Measurements from ENCODE around the gene SLC25A13. TPM values are rescaled to one million over a fixed set of nuclear protein-coding genes. Genes with fewer than 3 reads are reported as not detected.

Gene SLC25A13
- total and polyA plus RNA-seq, 9 of the 15 experiments (the other 6 are each of a cell fraction or from before 2014, with no cell fraction given), result 21.4 to 80.2 (median 58.7) TPM

DNA sequence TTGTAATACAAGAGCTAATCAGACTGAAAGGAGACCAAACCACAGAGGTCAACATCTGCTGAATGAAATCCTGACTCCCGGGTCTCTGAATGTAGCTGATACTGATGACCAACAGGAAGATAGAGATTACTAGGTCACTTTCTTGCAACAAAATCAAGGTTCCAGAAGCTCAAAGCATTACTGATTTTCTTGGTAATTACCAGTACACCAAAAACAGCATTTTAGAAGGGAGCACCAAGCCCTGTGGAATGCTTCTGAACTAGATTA, 177.7 kb downstream of the SLC25A13 start (continued):
- TF ChIP-seq FOXK2 (conservative IDR thresholded peaks at IDR 0.05 in 1 of 2, IDR thresholded peaks at IDR 0.05 in 1 of 2; ENCODE audit: low read depth in 2 of 2) (no peak), CHD2 (IDR thresholded peaks at IDR 0.05; ENCODE audit: low read depth, low read length) (no peak), MCM7 (IDR thresholded peaks at IDR 0.05) (no peak), NR2F6 (CRISPR knock-in tag; IDR thresholded peaks at IDR 0.05) (no peak), HLTF (IDR thresholded peaks at IDR 0.05) (no peak), KDM1A (IDR thresholded peaks at IDR 0.05) (peak in 1 of 2 experiments; percentile 48; a peak in 1 of 4 replicates), RFX1 (IDR thresholded peaks at IDR 0.05) (no peak)

GRCh38 chr7:96143495-96144259, 178.2 kb downstream of the SLC25A13 start:
- H3K36me3 ChIP-seq (ENCODE audit: control insufficient read depth, insufficient read depth, low read length), result peaks cover 51% of the 10 kb centered on the region; the same call in 2 of the 3 replicates
- POLR2A ChIA-PET, result no interaction called here
- in situ Hi-C loops (cut with MboI), result no loop called here
- TF ChIP-seq SMAD1 (IDR thresholded peaks at IDR 0.05; ENCODE audit: low read depth, low read length, partially characterized antibody) (no peak), GABPA (tag; conservative IDR thresholded peaks at IDR 0.05; ENCODE audit: low read depth) (no peak), BMI1 (IDR thresholded peaks at IDR 0.05; ENCODE audit: low read length) (no peak), TCF3 (CRISPR knock-in tag; IDR thresholded peaks at IDR 0.05) (no peak), POLR3A (IDR thresholded peaks at IDR 0.05; ENCODE audit: borderline replicate concordance, extremely low read depth, insufficient read depth, insufficient read length) (no peak), ZNF134 (CRISPR knock-in tag; conservative IDR thresholded peaks at IDR 0.05) (no peak), FOXJ2 (tag; IDR thresholded peaks at IDR 0.05) (no peak), ZNF699 (CRISPR knock-in tag; IDR thresholded peaks at IDR 0.05; ENCODE audit: insufficient replicate concordance) (no peak), U2AF2 (optimal IDR thresholded peaks at IDR 0.05; ENCODE audit: low read depth, low read length) (no peak), ZNF707 (CRISPR knock-in tag; conservative IDR thresholded peaks at IDR 0.05) (no peak), SMARCB1 (IDR thresholded peaks at IDR 0.05; ENCODE audit: insufficient read length, low read depth) (no peak), E2F4 (CRISPR knock-in tag; IDR thresholded peaks at IDR 0.05; ENCODE audit: low read depth) (no peak)
- TF ChIP-seq, protein P1, sequence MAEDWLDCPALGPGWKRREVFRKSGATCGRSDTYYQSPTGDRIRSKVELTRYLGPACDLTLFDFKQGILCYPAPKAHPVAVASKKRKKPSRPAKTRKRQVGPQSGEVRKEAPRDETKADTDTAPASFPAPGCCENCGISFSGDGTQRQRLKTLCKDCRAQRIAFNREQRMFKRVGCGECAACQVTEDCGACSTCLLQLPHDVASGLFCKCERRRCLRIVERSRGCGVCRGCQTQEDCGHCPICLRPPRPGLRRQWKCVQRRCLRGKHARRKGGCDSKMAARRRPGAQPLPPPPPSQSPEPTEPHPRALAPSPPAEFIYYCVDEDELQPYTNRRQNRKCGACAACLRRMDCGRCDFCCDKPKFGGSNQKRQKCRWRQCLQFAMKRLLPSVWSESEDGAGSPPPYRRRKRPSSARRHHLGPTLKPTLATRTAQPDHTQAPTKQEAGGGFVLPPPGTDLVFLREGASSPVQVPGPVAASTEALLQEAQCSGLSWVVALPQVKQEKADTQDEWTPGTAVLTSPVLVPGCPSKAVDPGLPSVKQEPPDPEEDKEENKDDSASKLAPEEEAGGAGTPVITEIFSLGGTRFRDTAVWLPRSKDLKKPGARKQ (CRISPR knock-in tag; IDR thresholded peaks at IDR 0.05), result no peak

More at GRCh38 chr7:96143495-96144259, 178.2 kb downstream of the SLC25A13 start:
- DNase-seq (ENCODE audit: extremely low read depth in 1 of 4, low spot score in 3 of 4), result no peak
- Histone ChIP-seq H3K9me1 (ENCODE audit: control insufficient read depth, insufficient read depth, low read length) (no peaks in the 10 kb centered on the region), H3K79me2 (ENCODE audit: control insufficient read depth, insufficient read depth, low read length) (no peaks in the 10 kb centered on the region), H3K4me2 (ENCODE audit: insufficient read depth, low read length) (no peak overlapping the region), H3K9ac (ENCODE audit: insufficient read depth in 1 of 2, low read depth in 2 of 2, low read length in 2 of 2) (no peak overlapping the region), H3K27ac (ENCODE audit: extremely low read depth, low read depth, low read length) (no peak overlapping the region), H3K4me1 (replicated peaks in 1 of 2; ENCODE audit: control insufficient read depth in 2 of 2, insufficient read depth in 2 of 2, low read length in 2 of 2) (no peaks in the 10 kb centered on the region), H4K20me1 (replicated peaks; ENCODE audit: control insufficient read depth, insufficient read depth, low read length) (no peaks in the 10 kb centered on the region), H2AFZ (ENCODE audit: low read depth, low read length) (no peak overlapping the region), H3K4me3 (no peak overlapping the region), H3K9me3 (replicated peaks; ENCODE audit: control insufficient read depth, insufficient read depth, low read depth, low read length) (no peaks in the 10 kb centered on the region), H3K27me3 (ENCODE audit: control insufficient read depth in 2 of 2, insufficient read depth in 2 of 2, low read length in 2 of 2) (no peaks in the 10 kb centered on the region)
- 93% methylated on average over 1 of the region's 1 CpG for WGBS (ENCODE audit: insufficient coverage, low coverage, missing lambda C conversion rate)
- no TSS peak for BruUV-seq (replicated peaks)
- no peak for ATAC-seq
- intact Hi-C loops (cut with micrococcal nuclease), result no loop called here
- no peak for FAIRE-seq
- CTCF ChIA-PET (ENCODE audit: low intra/inter-chr PET ratio), result no interaction called here

Data from K562 (cell line).